GM23338 (cell line): Measurements from ENCODE around the gene ZSCAN21. TPM values are rescaled to one million over a fixed set of nuclear protein-coding genes. Genes with fewer than 3 reads are reported as not detected.

Experiments used
- ATAC-seq: fragments of 200-7000 bp; cut with Tn5 transposase; 3 replicates; pipeline ENCODE4 v1.9.1; 2020
- DNase-seq: peaks from one replicate; pipeline ENCODE4 v3.0.0-alpha.2; 2015; ENCODE audit warnings: low spot score
- H2AFZ ChIP-seq: fragments of 200-600 bp; sonication (generic); 2 replicates; pipeline ENCODE4 v1.8.0; 2016; ENCODE audit warnings: antibody characterized with exemption, mild to moderate bottlenecking, moderate library complexity
- H3F3A ChIP-seq: fragments of 200-600 bp; sonication (generic); replicated peaks from 2 replicates; pipeline ENCODE4 v1.8.0; 2017; ENCODE audit warnings: antibody characterized with exemption, mixed run types, low read depth
- H3K27ac ChIP-seq: fragments of 200-600 bp; sonication (generic); 2 replicates; pipeline ENCODE4 v1.6.1; 2016; ENCODE audit warnings: low read depth
- H3K27me3 ChIP-seq: fragments of 200-600 bp; sonication (generic); 2 replicates; pipeline ENCODE4 v1.8.0; 2016; ENCODE audit warnings: mild to moderate bottlenecking, mixed run types, moderate library complexity; ENCODE audit not compliant: insufficient read depth
- H3K36me3 ChIP-seq: fragments of 200-600 bp; sonication (generic); 2 replicates; pipeline ENCODE4 v1.8.0; 2016; ENCODE audit warnings: mild to moderate bottlenecking; ENCODE audit not compliant: insufficient read depth
- H3K4me1 ChIP-seq: fragments of 200-600 bp; sonication (generic); 2 replicates; pipeline ENCODE4 v1.8.0; 2016; ENCODE audit warnings: mild to moderate bottlenecking, moderate library complexity; ENCODE audit not compliant: insufficient read depth
- H3K4me2 ChIP-seq: fragments of 200-600 bp; sonication (generic); 2 replicates; pipeline ENCODE4 v1.7.1; 2017; ENCODE audit warnings: mixed run types
- H3K4me3 ChIP-seq: fragments of 200-600 bp; sonication (generic); 2 replicates; pipeline ENCODE4 v1.6.1; 2016; ENCODE audit warnings: mixed run types
- H3K79me2 ChIP-seq: fragments of 200-600 bp; sonication (generic); replicated peaks from 2 replicates; pipeline ENCODE4 v1.8.0; 2017; ENCODE audit warnings: mild to moderate bottlenecking; ENCODE audit not compliant: insufficient read depth
- H3K9me2 ChIP-seq: fragments of 200-600 bp; sonication (generic); 2 replicates; pipeline ENCODE4 v1.8.0; 2017; ENCODE audit not compliant: insufficient read depth
- H4K20me1 ChIP-seq: fragments of 200-600 bp; sonication (generic); replicated peaks from 2 replicates; pipeline ENCODE4 v1.8.0; 2017; ENCODE audit warnings: mild to moderate bottlenecking; ENCODE audit not compliant: insufficient read depth
- H3K27ac Mint-ChIP-seq: 2 replicates; pipeline ENCODE4 v1.8.0; 2020; ENCODE audit warnings: inconsistent platforms, mild to moderate bottlenecking, moderate library complexity, mixed read lengths
- H3K27me3 Mint-ChIP-seq: 3 replicates; pipeline ENCODE4 v1.8.0; 2022; ENCODE audit warnings: low read depth, mild to moderate bottlenecking, moderate library complexity, mixed read lengths, inconsistent platforms; ENCODE audit not compliant: insufficient read depth, poor library complexity
- H3K36me3 Mint-ChIP-seq: 3 replicates; pipeline ENCODE4 v1.8.0; 2021; ENCODE audit warnings: low read depth, mild to moderate bottlenecking, inconsistent platforms, moderate library complexity, mixed read lengths
- H3K4me1 Mint-ChIP-seq: 3 replicates; pipeline ENCODE4 v1.8.0; 2020; ENCODE audit warnings: mild to moderate bottlenecking, inconsistent platforms, mixed read lengths
- H3K4me3 Mint-ChIP-seq: 3 replicates; pipeline ENCODE4 v1.8.0; 2021; ENCODE audit warnings: moderate library complexity, mild to moderate bottlenecking, inconsistent platforms, mixed read lengths
- H3K9me3 Mint-ChIP-seq: 3 replicates; pipeline ENCODE4 v1.8.0; 2020; ENCODE audit warnings: moderate library complexity, mild to moderate bottlenecking, inconsistent platforms, mixed read lengths
- EZH2 ChIP-seq: fragments of 200-600 bp; sonication (generic); IDR thresholded peaks from one replicate; pipeline ENCODE4 v1.8.0; 2017; ENCODE audit warnings: antibody characterized with exemption, mild to moderate bottlenecking, low read depth; ENCODE audit not compliant: unreplicated experiment
- JUNB ChIP-seq: IDR thresholded peaks from one replicate; pipeline ENCODE4 v1.6.1; 2016; ENCODE audit warnings: antibody characterized with exemption; ENCODE audit not compliant: unreplicated experiment
- ZNF331 ChIP-seq: fragments of 250-450 bp; sonication (Bioruptor Pico); IDR thresholded peaks from 2 replicates; pipeline ENCODE4 v1.5.0; 2020; ENCODE audit warnings: low read depth, mild to moderate bottlenecking, moderate library complexity
- polyA plus RNA-seq: library from polyadenylated mRNA; unstranded; fragments of >200 nt; fragmentation: Nextera tagmentation; extraction: Ambion mirVana; gene quantifications from 2 replicates; pipeline ENCODE4 v1.2.1, GENCODE V29; 2016
- total RNA-seq: library from RNA; depleted of rRNA; stranded (reverse); fragments of >200 nt; shearing (Covaris generic); gene quantifications from 2 replicates; pipeline ENCODE4 v1.2.3, GENCODE V29; 2014
- TF ChIP-seq, protein P1 (sequence below), 2 experiments: fragments of 200-600 bp in 1 of 2; sonication (generic) in 1 of 2; conservative IDR thresholded peaks; 2 replicates each; pipeline versions ENCODE4 v1.5.1 to v1.6.1; 2016 to 2017; ENCODE audit warnings: antibody characterized with exemption in 2 of 2, low read depth in 2 of 2, mild to moderate bottlenecking in 2 of 2, moderate library complexity in 1 of 2
- TF ChIP-seq, protein P2 (sequence below): IDR thresholded peaks from 2 replicates; pipeline ENCODE4 v1.6.1; 2016; ENCODE audit warnings: antibody characterized with exemption

The ZSCAN21 gene
- total and polyA plus RNA-seq, 2 experiments from 2014 or later: 15.7 to 21.8 TPM

DNA sequence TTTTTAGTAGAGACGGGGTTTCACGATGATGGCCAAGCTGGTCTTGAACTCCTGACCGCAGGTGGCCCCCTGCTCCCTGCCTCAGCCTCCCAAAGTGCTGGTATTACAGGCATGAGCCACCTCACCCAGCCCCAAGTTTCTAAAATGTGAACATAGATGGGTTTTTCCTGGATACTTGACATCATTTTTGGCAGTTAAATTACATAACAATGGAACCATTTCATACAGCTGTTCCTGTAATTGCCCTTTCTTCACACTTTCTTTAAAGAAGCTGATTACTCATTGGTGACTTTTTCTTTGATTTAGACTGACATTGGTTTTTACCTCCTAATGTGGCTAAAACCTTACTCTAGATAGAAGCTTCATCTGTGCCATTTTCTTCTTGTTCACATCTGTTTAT lies 28.3 kb upstream of the ZSCAN21 start:
- no peaks in the 10 kb centered on the region for H3K9me2 ChIP-seq
- TF ChIP-seq, protein P1, sequence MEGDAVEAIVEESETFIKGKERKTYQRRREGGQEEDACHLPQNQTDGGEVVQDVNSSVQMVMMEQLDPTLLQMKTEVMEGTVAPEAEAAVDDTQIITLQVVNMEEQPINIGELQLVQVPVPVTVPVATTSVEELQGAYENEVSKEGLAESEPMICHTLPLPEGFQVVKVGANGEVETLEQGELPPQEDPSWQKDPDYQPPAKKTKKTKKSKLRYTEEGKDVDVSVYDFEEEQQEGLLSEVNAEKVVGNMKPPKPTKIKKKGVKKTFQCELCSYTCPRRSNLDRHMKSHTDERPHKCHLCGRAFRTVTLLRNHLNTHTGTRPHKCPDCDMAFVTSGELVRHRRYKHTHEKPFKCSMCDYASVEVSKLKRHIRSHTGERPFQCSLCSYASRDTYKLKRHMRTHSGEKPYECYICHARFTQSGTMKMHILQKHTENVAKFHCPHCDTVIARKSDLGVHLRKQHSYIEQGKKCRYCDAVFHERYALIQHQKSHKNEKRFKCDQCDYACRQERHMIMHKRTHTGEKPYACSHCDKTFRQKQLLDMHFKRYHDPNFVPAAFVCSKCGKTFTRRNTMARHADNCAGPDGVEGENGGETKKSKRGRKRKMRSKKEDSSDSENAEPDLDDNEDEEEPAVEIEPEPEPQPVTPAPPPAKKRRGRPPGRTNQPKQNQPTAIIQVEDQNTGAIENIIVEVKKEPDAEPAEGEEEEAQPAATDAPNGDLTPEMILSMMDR (conservative IDR thresholded peaks at IDR 0.05; ENCODE audit: low read depth in 2 of 2): no peak
- no peak for TF ChIP-seq EZH2
- no peak overlapping the region for H3K27ac ChIP-seq
- Mint-ChIP-seq H3K4me1 (peaks cover 6% of the 10 kb centered on the region; the same call in 2 of the 3 replicates), H3K4me3 (no peak overlapping the region), H3K27me3 (peaks cover 8% of the 10 kb centered on the region), H3K27ac (no peak overlapping the region), H3K36me3 (peaks cover 53% of the 10 kb centered on the region), H3K9me3 (no peaks in the 10 kb centered on the region)
- H3F3A ChIP-seq: peaks cover 5% of the 10 kb centered on the region; the same call in 1 of the 2 replicates
- H4K20me1 ChIP-seq: peaks cover 14% of the 10 kb centered on the region
- H3K4me3 ChIP-seq: no peak overlapping the region
- no peaks in the 10 kb centered on the region for H3K27me3 ChIP-seq
- H3K4me2 ChIP-seq: no peak overlapping the region
- peaks cover 26% of the 10 kb centered on the region for H3K36me3 ChIP-seq
- ATAC-seq (no peak), DNase-seq (no peak)
- no peak overlapping the region for H2AFZ ChIP-seq
- peaks cover 5% of the 10 kb centered on the region; the same call in 1 of the 2 replicates for H3K4me1 ChIP-seq
- peaks cover 60% of the 10 kb centered on the region for H3K79me2 ChIP-seq

- DNase-seq: no peak
- Histone ChIP-seq H2AFZ (no peak overlapping the region), H4K20me1 (peaks cover 13% of the 10 kb centered on the region), H3K36me3 (peaks cover 26% of the 10 kb centered on the region), H3F3A (peaks cover 5% of the 10 kb centered on the region; the same call in 1 of the 2 replicates), H3K79me2 (peaks cover 47% of the 10 kb centered on the region), H3K4me1 (no peaks in the 10 kb centered on the region), H3K27me3 (no peaks in the 10 kb centered on the region), H3K4me3 (no peak overlapping the region), H3K27ac (no peak overlapping the region), H3K9me2 (peaks cover 2% of the 10 kb centered on the region; the same call in 1 of the 2 replicates), H3K4me2 (no peak overlapping the region)
- no peak for ATAC-seq
- peaks cover 10% of the 10 kb centered on the region for H3K27me3 Mint-ChIP-seq
- H3K4me3 Mint-ChIP-seq: no peak overlapping the region
- peaks cover 55% of the 10 kb centered on the region for H3K36me3 Mint-ChIP-seq
- no peak overlapping the region for H3K27ac Mint-ChIP-seq
- H3K4me1 Mint-ChIP-seq: peaks cover 3% of the 10 kb centered on the region; the same call in 2 of the 3 replicates
- H3K9me3 Mint-ChIP-seq: no peaks in the 10 kb centered on the region
- TF ChIP-seq JUNB: no peak
Observed at GRCh38 chr7:100022621-100023020, 27.0 kb upstream of the ZSCAN21 start.

- Histone ChIP-seq H2AFZ (no peak overlapping the region), H3K4me3 (no peak overlapping the region), H3F3A (peaks cover 5% of the 10 kb centered on the region; the same call in 1 of the 2 replicates), H3K4me2 (no peak overlapping the region), H3K36me3 (peaks cover 26% of the 10 kb centered on the region), H3K27ac (no peak overlapping the region), H3K9me2 (peaks cover 2% of the 10 kb centered on the region; the same call in 1 of the 2 replicates), H3K4me1 (no peaks in the 10 kb centered on the region), H3K27me3 (no peaks in the 10 kb centered on the region), H4K20me1 (peaks cover 7% of the 10 kb centered on the region), H3K79me2 (peaks cover 38% of the 10 kb centered on the region)
- peaks cover 3% of the 10 kb centered on the region; the same call in 2 of the 3 replicates for H3K4me1 Mint-ChIP-seq
- H3K27me3 Mint-ChIP-seq: peaks cover 8% of the 10 kb centered on the region
- H3K27ac Mint-ChIP-seq: no peak overlapping the region
- DNase-seq (no peak), ATAC-seq (no peak)
- H3K4me3 Mint-ChIP-seq: no peak overlapping the region
- TF ChIP-seq JUNB: no peak
- TF ChIP-seq ZNF331 (CRISPR knock-in tag): no peak
- TF ChIP-seq, protein P1 (conservative IDR thresholded peaks at IDR 0.05; ENCODE audit: low read depth in 2 of 2): no peak
- TF ChIP-seq, protein P2, sequence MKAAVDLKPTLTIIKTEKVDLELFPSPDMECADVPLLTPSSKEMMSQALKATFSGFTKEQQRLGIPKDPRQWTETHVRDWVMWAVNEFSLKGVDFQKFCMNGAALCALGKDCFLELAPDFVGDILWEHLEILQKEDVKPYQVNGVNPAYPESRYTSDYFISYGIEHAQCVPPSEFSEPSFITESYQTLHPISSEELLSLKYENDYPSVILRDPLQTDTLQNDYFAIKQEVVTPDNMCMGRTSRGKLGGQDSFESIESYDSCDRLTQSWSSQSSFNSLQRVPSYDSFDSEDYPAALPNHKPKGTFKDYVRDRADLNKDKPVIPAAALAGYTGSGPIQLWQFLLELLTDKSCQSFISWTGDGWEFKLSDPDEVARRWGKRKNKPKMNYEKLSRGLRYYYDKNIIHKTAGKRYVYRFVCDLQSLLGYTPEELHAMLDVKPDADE: no peak
- H3K36me3 Mint-ChIP-seq: peaks cover 51% of the 10 kb centered on the region
- H3K9me3 Mint-ChIP-seq: no peaks in the 10 kb centered on the region
Observed at GRCh38 chr7:100023526-100023925, 26.0 kb upstream of the ZSCAN21 start.
